K562 (cell line): ENCODE measurements around the gene PRRT1. TPM values are rescaled to one million over a fixed set of nuclear protein-coding genes. Genes with fewer than 3 reads are reported as not detected.

Source experiments
- ATAC-seq: fragments of 200-7000 bp; cut with Tn5 transposase; 3 replicates; pipeline ENCODE4 v1.9.1; 2020; ENCODE audit warnings: moderate library complexity
- BruUV-seq: library from RNA; stranded (reverse); fragments of 400-500 nt; replicated peaks from 2 replicates; lab custom pipeline; 2021; lab: Mats Ljungman, UMichigan
- CTCF ChIA-PET: fragments of 300-600 bp; formaldehyde crosslinking; extraction: SDS; loops from one replicate; lab custom pipeline; 2021; ENCODE audit warnings: low intra/inter-chr PET ratio; lab: Yijun Ruan, JAX
- POLR2A ChIA-PET: fragments of 300-600, 350-650 bp; sonication (Branson Sonifier 250); formaldehyde crosslinking; extraction: SDS; loops from one replicate; lab custom pipeline; 2021; ENCODE audit warnings: antibody characterized with exemption, inconsistent platforms; lab: Yijun Ruan, JAX
- DNase-seq, 4 experiments: peaks; one replicate each; pipeline versions ENCODE4 v3.0.0 to v3.0.0-alpha.2; 2011 to 2018; ENCODE audit warnings: low spot score in 3 of 4, mixed read lengths in 3 of 4; ENCODE audit errors: extremely low read depth in 1 of 4
- FAIRE-seq: peaks from 2 replicates; lab custom pipeline; 2011; peaks lifted over from hg19 to GRCh38; lab: Jason Lieb, UNC
- H2AFZ ChIP-seq: 2 replicates; pipeline ENCODE4 v1.6.0; 2011; ENCODE audit warnings: low read depth, low read length, control low read depth, inconsistent platforms
- H3K27ac ChIP-seq: fragments of 200-600 bp; 3 replicates; pipeline ENCODE4 v1.8.0; 2011; ENCODE audit warnings: low read depth, mild to moderate bottlenecking, control low read depth, inconsistent platforms, low read length, moderate library complexity, mixed read lengths; ENCODE audit errors: extremely low read depth
- H3K27me3 ChIP-seq, 2 experiments: fragments of 300-600 bp in 1 of 2; 2 replicates in 1 of 2; 3 replicates in 1 of 2; pipeline versions ENCODE4 v1.6.0 to v1.8.0; 2011; ENCODE audit warnings: inconsistent platforms in 2 of 2, low read length in 2 of 2, mild to moderate bottlenecking in 1 of 2, mixed read lengths in 1 of 2, moderate library complexity in 1 of 2; ENCODE audit not compliant: control insufficient read depth in 2 of 2, insufficient read depth in 2 of 2
- H3K36me3 ChIP-seq: fragments of 300-600 bp; 3 replicates; pipeline ENCODE4 v1.8.0; 2011; ENCODE audit warnings: mild to moderate bottlenecking, low read length, inconsistent platforms; ENCODE audit not compliant: control insufficient read depth, insufficient read depth
- H3K4me1 ChIP-seq, 2 experiments: fragments of 200-600 bp in 1 of 2; replicated peaks in 1 of 2; 2 replicates in 1 of 2; 3 replicates in 1 of 2; pipeline versions ENCODE4 v1.5.1 to v1.8.0; 2011; ENCODE audit warnings: inconsistent platforms in 2 of 2, low read length in 2 of 2, mild to moderate bottlenecking in 1 of 2, mixed read lengths in 1 of 2, moderate library complexity in 1 of 2; ENCODE audit not compliant: control insufficient read depth in 2 of 2, insufficient read depth in 2 of 2
- H3K4me2 ChIP-seq: 2 replicates; pipeline ENCODE4 v1.6.1; 2011; ENCODE audit warnings: low read length, control low read depth, inconsistent platforms, mixed read lengths; ENCODE audit not compliant: insufficient read depth
- H3K4me3 ChIP-seq: fragments of 200-600 bp; sonication (generic), shearing (Covaris generic); 2 replicates; pipeline ENCODE4 v1.5.1; 2016; ENCODE audit warnings: control low read depth, inconsistent platforms
- H3K79me2 ChIP-seq: fragments of 200-600 bp; 3 replicates; pipeline ENCODE4 v1.8.0; 2011; ENCODE audit warnings: low read length, inconsistent platforms; ENCODE audit not compliant: control insufficient read depth, insufficient read depth
- H3K9ac ChIP-seq, 2 experiments: 2 replicates each; pipeline versions ENCODE4 v1.6.0 to v1.6.1; 2011; ENCODE audit warnings: low read depth in 2 of 2, low read length in 2 of 2, control low read depth in 1 of 2, inconsistent platforms in 1 of 2, mild to moderate bottlenecking in 1 of 2, mixed read lengths in 1 of 2; ENCODE audit not compliant: insufficient read depth in 1 of 2
- H3K9me1 ChIP-seq: one replicate; pipeline ENCODE4 v1.6.0; 2011; ENCODE audit warnings: inconsistent platforms, mild to moderate bottlenecking, low read length, moderate library complexity; ENCODE audit not compliant: control insufficient read depth, insufficient read depth
- H3K9me3 ChIP-seq: replicated peaks from 2 replicates; pipeline ENCODE4 v1.5.1; 2011; ENCODE audit warnings: low read depth, low read length, inconsistent platforms; ENCODE audit not compliant: control insufficient read depth, insufficient read depth
- H4K20me1 ChIP-seq: replicated peaks from 2 replicates; pipeline ENCODE4 v1.6.1; 2011; ENCODE audit warnings: low read length, inconsistent platforms, mixed read lengths; ENCODE audit not compliant: control insufficient read depth, insufficient read depth
- ATF3 ChIP-seq, 2 experiments: fragments of 450-650 bp in 1 of 2; sonication (generic) in 1 of 2; formaldehyde crosslinking in 1 of 2; IDR thresholded peaks in 1 of 2; conservative IDR thresholded peaks in 1 of 2; 2 replicates each; pipeline versions ENCODE4 v1.6.1 to v1.8.1; 2016 to 2023; ENCODE audit warnings: mild to moderate bottlenecking in 2 of 2, moderate library complexity in 2 of 2, inconsistent platforms in 1 of 2, missing genetic modification reagents in 1 of 2
- ATF7 ChIP-seq: fragments of 450-650 bp; IDR thresholded peaks from 2 replicates; pipeline ENCODE4 v1.7.1; 2014; ENCODE audit warnings: mild to moderate bottlenecking, moderate library complexity
- CEBPB ChIP-seq: fragments of 450-650 bp; IDR thresholded peaks from 2 replicates; pipeline ENCODE4 v1.6.1; 2016; ENCODE audit warnings: missing genetic modification characterization, missing compliant biosample characterization
- CEBPG ChIP-seq, 3 experiments: fragments of 200-800 bp in 1 of 3; sonication (Bioruptor generic) in 1 of 3; sonication (generic) in 1 of 3; formaldehyde crosslinking in 1 of 3; IDR thresholded peaks in 2 of 3; conservative IDR thresholded peaks in 1 of 3; 2 replicates each; pipeline versions ENCODE4 v1.6.1 to v1.8.0; 2016 to 2022; ENCODE audit warnings: missing compliant biosample characterization in 2 of 3, missing genetic modification characterization in 2 of 3, mild to moderate bottlenecking in 1 of 3, missing genetic modification reagents in 1 of 3
- COPS2 ChIP-seq: fragments of 450-650 bp; conservative IDR thresholded peaks from 2 replicates; pipeline ENCODE4 v1.6.1; 2016; ENCODE audit warnings: mild to moderate bottlenecking, moderate library complexity
- ESRRA ChIP-seq: fragments of 450-650 bp; IDR thresholded peaks from 2 replicates; pipeline ENCODE4 v1.6.1; 2014; ENCODE audit warnings: low read depth, mild to moderate bottlenecking, moderate library complexity, borderline replicate concordance
- ETV6 ChIP-seq, 3 experiments: fragments of 150-350 bp in 1 of 3; sonication (generic) in 1 of 3; formaldehyde crosslinking in 1 of 3; IDR thresholded peaks; 2 replicates each; pipeline versions ENCODE4 v1.6.1 to v1.8.0; 2014 to 2022; ENCODE audit warnings: borderline replicate concordance in 2 of 3, low read depth in 2 of 3, antibody characterized with exemption in 1 of 3, low read length in 1 of 3, mild to moderate bottlenecking in 1 of 3, missing genetic modification reagents in 1 of 3
- GABPA ChIP-seq: fragments of 200-800 bp; sonication (Bioruptor generic); conservative IDR thresholded peaks from 2 replicates; pipeline ENCODE4 v1.6.1; 2016; ENCODE audit warnings: low read depth, missing genetic modification characterization, missing compliant biosample characterization
- MTF1 ChIP-seq: fragments of 250-450 bp; sonication (Bioruptor Pico); IDR thresholded peaks from 2 replicates; pipeline ENCODE4 v1.9.0; 2021; ENCODE audit warnings: moderate library complexity, mild to moderate bottlenecking, inconsistent platforms, borderline replicate concordance
- SMARCA4 ChIP-seq: fragments of 450-650 bp; IDR thresholded peaks from 2 replicates; pipeline ENCODE4 v1.6.1; 2016
- TCF7 ChIP-seq: sonication (generic); IDR thresholded peaks from 2 replicates; pipeline ENCODE4 v1.6.1; 2016; ENCODE audit warnings: antibody characterized with exemption, borderline replicate concordance
- TRIM24 ChIP-seq, 2 experiments: fragments of 450-650 bp; IDR thresholded peaks; 2 replicates each; pipeline ENCODE4 v1.6.1; 2016
- WGBS: fragments of 100-300 bp; shearing (Covaris generic); methylation state at CpG from one replicate; pipeline ENCODE4 v1.1.6; 2016; ENCODE audit warnings: low coverage, mixed read lengths; ENCODE audit not compliant: insufficient coverage; ENCODE audit errors: missing lambda C conversion rate; 5-methylcytosine and 5-hydroxymethylcytosine counted together
- in situ Hi-C: fragments of 300-500 bp; cut with MboI; formaldehyde crosslinking; loops from 4 replicates; pipeline ENCODE4 v1.15.0; 2018; ENCODE audit warnings: inconsistent platforms, mixed read lengths
- intact Hi-C: fragments of 100-400 bp; cut with micrococcal nuclease; formaldehyde crosslinking; loops from 2 replicates; pipeline ENCODE4 v1.14.2; 2022
- polyA plus RNA-seq, 8 experiments: library from polyadenylated mRNA; depleted of rRNA in 4 of 8; stranded (reverse) in 5 of 8; unstranded in 3 of 8; fragments of >200 nt; fragmentation: Nextera tagmentation in 2 of 8; fragmentation: Illumina TruSeq in 1 of 8; extraction: Ambion mirVana in 2 of 8; extraction: Trizol in 1 of 8; gene quantifications; 2 replicates each; pipeline versions ENCODE4 v1.2.1 to v1.2.3, GENCODE V29; 2011 to 2014; ENCODE audit warnings: inconsistent platforms in 1 of 8, missing spikeins in 1 of 8
- total RNA-seq, 7 experiments: library from RNA; depleted of rRNA in 6 of 7; stranded (reverse); fragments of >200 nt in 6 of 7; fragmentation: Illumina TruSeq in 2 of 7; extraction: Trizol in 2 of 7; gene quantifications; 2 replicates each; pipeline versions ENCODE4 v1.2.1 to v1.2.3, GENCODE V29; 2011 to 2021; ENCODE audit warnings: low replicate concordance in 1 of 7
- TF ChIP-seq, protein P1 (sequence below): fragments of 250-450 bp; sonication (Bioruptor Pico); IDR thresholded peaks from 2 replicates; pipeline ENCODE4 v1.4.0; 2020; ENCODE audit warnings: mild to moderate bottlenecking, moderate library complexity
- TF ChIP-seq, protein P2 (sequence below): fragments of 250-450 bp; sonication (Bioruptor Pico); IDR thresholded peaks from 2 replicates; pipeline ENCODE4 v1.4.0; 2020; ENCODE audit warnings: mild to moderate bottlenecking, moderate library complexity

The PRRT1 gene
- total and polyA plus RNA-seq, 9 of the 15 experiments (the other 6 are each of a cell fraction or from before 2014, with no cell fraction given): 0.14 to 3.5 (median 0.41) TPM

DNA sequence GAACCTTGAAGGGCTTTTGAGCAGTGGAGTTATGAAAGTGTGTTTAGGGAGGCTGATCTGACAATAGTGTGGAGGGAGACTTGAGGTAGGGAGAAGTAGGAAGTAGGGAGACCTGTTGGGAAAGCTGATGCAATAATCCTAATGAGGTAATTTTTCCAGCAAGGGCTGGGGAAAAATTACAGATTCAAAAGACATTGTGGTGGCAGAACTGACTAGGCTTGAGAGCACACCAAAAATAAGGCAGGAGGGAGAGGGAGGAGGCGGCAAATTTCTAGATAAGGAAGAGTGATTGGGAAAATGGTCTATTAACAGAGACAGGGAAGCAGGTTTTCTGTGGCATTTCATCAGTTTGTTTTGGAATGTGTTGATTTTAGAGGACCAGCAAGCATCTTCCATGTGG is 5.5 kb downstream of the PRRT1 start:
- no peak overlapping the region for H3K27ac ChIP-seq
- WGBS: 20% methylated on average over 1 of the region's 1 CpG
- H3K4me3 ChIP-seq: no peak overlapping the region
- intact Hi-C loops: no loop called here
- no peaks in the 10 kb centered on the region for H3K9me1 ChIP-seq
- ChIA-PET CTCF (no interaction called here), POLR2A (interaction anchor here (0.9 to 1.6 kb wide), 2 partner anchors 15 to 30 kb away, joined by 3 to 4 read pairs; no protein-coding TSS in a partner anchor)
- H3K27me3 ChIP-seq: no peaks in the 10 kb centered on the region
- no peaks in the 10 kb centered on the region for H4K20me1 ChIP-seq
- H3K36me3 ChIP-seq: no peaks in the 10 kb centered on the region
- BruUV-seq: no TSS peak
- DNase-seq: no peak
- H3K4me2 ChIP-seq: no peak overlapping the region
- no peaks in the 10 kb centered on the region for H3K79me2 ChIP-seq
- no peak overlapping the region for H3K9ac ChIP-seq
- peaks cover 9 to 19% of the 10 kb centered on the region in 2 experiments for H3K4me1 ChIP-seq
- 0 out of 2 replicates have a peak overlapping the region, but pooled peaks have one; percentile 3 for H2AFZ ChIP-seq
- in situ Hi-C loops: no loop called here
- H3K9me3 ChIP-seq: no peaks in the 10 kb centered on the region
- no peak for ATAC-seq
- FAIRE-seq: no peak
- TF ChIP-seq GABPA (tag): 0 out of 2 replicates have a peak, but pooled peaks have one; percentile 3
- TF ChIP-seq MTF1 (CRISPR knock-in tag): no peak
- no peak for TF ChIP-seq ETV6 (IDR thresholded peaks at IDR 0.05; ENCODE audit: borderline replicate concordance in 1 of 2, low read depth in 2 of 2, low read length in 1 of 2)
- no peak for TF ChIP-seq ETV6 (CRISPR knock-in tag; IDR thresholded peaks at IDR 0.05; ENCODE audit: borderline replicate concordance)
- TF ChIP-seq ATF3 (IDR thresholded peaks at IDR 0.05): peak; percentile 86
- TF ChIP-seq ATF3 (CRISPR knock-in tag; conservative IDR thresholded peaks at IDR 0.05): no peak
- no peak for TF ChIP-seq COPS2
- TF ChIP-seq TRIM24 (IDR thresholded peaks at IDR 0.05): peak; percentile 40 to 43; a peak in 1 of 4 replicates
- TF ChIP-seq, protein P1, sequence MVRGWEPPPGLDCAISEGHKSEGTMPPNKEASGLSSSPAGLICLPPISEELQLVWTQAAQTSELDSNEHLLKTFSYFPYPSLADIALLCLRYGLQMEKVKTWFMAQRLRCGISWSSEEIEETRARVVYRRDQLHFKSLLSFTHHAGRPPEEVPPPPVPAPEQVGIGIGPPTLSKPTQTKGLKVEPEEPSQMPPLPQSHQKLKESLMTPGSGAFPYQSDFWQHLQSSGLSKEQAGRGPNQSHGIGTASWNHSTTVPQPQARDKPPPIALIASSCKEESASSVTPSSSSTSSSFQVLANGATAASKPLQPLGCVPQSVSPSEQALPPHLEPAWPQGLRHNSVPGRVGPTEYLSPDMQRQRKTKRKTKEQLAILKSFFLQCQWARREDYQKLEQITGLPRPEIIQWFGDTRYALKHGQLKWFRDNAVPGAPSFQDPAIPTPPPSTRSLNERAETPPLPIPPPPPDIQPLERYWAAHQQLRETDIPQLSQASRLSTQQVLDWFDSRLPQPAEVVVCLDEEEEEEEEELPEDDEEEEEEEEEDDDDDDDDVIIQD (CRISPR knock-in tag): no peak
- TF ChIP-seq SMARCA4: 0 out of 2 replicates have a peak, but pooled peaks have one; percentile 28
- TF ChIP-seq CEBPG (CRISPR knock-in tag; IDR thresholded peaks at IDR 0.05): peak; percentile 60; the same call in 1 of the 2 replicates
- TF ChIP-seq CEBPG (tag; conservative IDR thresholded peaks at IDR 0.05 in 1 of 2, IDR thresholded peaks at IDR 0.05 in 1 of 2): peak; percentile 93 to 96
- peak; percentile 70 for TF ChIP-seq CEBPB (tag)
- TF ChIP-seq ESRRA: no peak
- TF ChIP-seq, protein P2, sequence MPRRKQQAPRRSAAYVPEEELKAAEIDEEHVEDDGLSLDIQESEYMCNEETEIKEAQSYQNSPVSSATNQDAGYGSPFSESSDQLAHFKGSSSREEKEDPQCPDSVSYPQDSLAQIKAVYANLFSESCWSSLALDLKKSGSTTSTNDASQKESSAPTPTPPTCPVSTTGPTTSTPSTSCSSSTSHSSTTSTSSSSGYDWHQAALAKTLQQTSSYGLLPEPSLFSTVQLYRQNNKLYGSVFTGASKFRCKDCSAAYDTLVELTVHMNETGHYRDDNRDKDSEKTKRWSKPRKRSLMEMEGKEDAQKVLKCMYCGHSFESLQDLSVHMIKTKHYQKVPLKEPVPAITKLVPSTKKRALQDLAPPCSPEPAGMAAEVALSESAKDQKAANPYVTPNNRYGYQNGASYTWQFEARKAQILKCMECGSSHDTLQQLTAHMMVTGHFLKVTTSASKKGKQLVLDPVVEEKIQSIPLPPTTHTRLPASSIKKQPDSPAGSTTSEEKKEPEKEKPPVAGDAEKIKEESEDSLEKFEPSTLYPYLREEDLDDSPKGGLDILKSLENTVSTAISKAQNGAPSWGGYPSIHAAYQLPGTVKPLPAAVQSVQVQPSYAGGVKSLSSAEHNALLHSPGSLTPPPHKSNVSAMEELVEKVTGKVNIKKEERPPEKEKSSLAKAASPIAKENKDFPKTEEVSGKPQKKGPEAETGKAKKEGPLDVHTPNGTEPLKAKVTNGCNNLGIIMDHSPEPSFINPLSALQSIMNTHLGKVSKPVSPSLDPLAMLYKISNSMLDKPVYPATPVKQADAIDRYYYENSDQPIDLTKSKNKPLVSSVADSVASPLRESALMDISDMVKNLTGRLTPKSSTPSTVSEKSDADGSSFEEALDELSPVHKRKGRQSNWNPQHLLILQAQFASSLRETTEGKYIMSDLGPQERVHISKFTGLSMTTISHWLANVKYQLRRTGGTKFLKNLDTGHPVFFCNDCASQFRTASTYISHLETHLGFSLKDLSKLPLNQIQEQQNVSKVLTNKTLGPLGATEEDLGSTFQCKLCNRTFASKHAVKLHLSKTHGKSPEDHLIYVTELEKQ: no peak
- TF ChIP-seq ATF7: peak; percentile 64
- no peak for TF ChIP-seq TCF7
